ENCODE measurements around the gene SEZ6. TPM values are rescaled to one million over a fixed set of nuclear protein-coding genes. Genes with fewer than 3 reads are reported as not detected.

Gene SEZ6
- total and polyA plus RNA-seq, 2 of the 4 experiments (the other 2 are of a cell fraction): not detected

- Histone ChIP-seq H3K56ac (ENCODE audit: extremely low read depth, insufficient read depth, low read length) (no peak overlapping the region), H3K14ac (replicated peaks; ENCODE audit: low read depth, low read length) (no peak overlapping the region), H2BK120ac (ENCODE audit: low read depth, low read length) (no peak overlapping the region), H4K91ac (ENCODE audit: insufficient read depth, low read depth, low read length) (no peak overlapping the region), H3K4me2 (ENCODE audit: low read depth, low read length) (no peak overlapping the region), H3K27me3 (ENCODE audit: control insufficient read depth, insufficient read depth, low read length) (no peaks in the 10 kb centered on the region), H2AFZ (replicated peaks; ENCODE audit: low read length, poor library complexity) (no peak overlapping the region), H4K5ac (ENCODE audit: low read depth, low read length) (no peak overlapping the region), H4K20me1 (ENCODE audit: insufficient read depth, low read length) (peaks cover 40% of the 10 kb centered on the region; the same call in 1 of the 2 replicates), H2BK15ac (ENCODE audit: low read depth, low read length) (no peak overlapping the region), H3K9me3 (ENCODE audit: control insufficient read depth, insufficient read depth, low read length) (no peaks in the 10 kb centered on the region), H3K4me1 (ENCODE audit: control insufficient read depth, insufficient read depth, low read length) (peaks cover 13% of the 10 kb centered on the region), H2BK5ac (ENCODE audit: low read depth, low read length, poor library complexity, severe bottlenecking) (no peak overlapping the region), H3K18ac (ENCODE audit: low read depth, low read length) (no peak overlapping the region), H3K79me1 (ENCODE audit: low read depth in 1 of 2, low read length in 2 of 2) (peaks cover 28 to 57% of the 10 kb centered on the region in 2 experiments), H3K36me3 (ENCODE audit: control insufficient read depth, insufficient read depth, low read length) (peaks cover 75% of the 10 kb centered on the region), H2AK5ac (ENCODE audit: low read depth, low read length) (no peak overlapping the region), H4K8ac (ENCODE audit: low read depth in 2 of 2, low read length in 2 of 2) (no peak overlapping the region), H3K9me1 (ENCODE audit: insufficient read depth, low read length) (peaks cover 7% of the 10 kb centered on the region), H3K4me3 (ENCODE audit: insufficient read depth, low read depth, low read length) (no peak overlapping the region), H3K27ac (ENCODE audit: insufficient read depth, low read length) (no peak overlapping the region), H2BK20ac (ENCODE audit: low read depth, low read length) (no peak overlapping the region), H3K23ac (ENCODE audit: low read depth, low read length) (no peak overlapping the region), H3K4ac (ENCODE audit: low read depth, low read length) (no peak overlapping the region), H3K9ac (ENCODE audit: low read depth, low read length) (no peak overlapping the region), H2AK9ac (replicated peaks; ENCODE audit: low read depth, low read length, poor library complexity) (no peak overlapping the region)
- dilution Hi-C loops (cut with HindIII; ENCODE audit: low sequenced_read_pairs, unreplicated experiment): no loop called here
- no TSS peak for BruUV-seq (replicated peaks)
- intact Hi-C loops (cut with micrococcal nuclease): no loop called here
- DNase-seq (no peak), ATAC-seq (ENCODE audit: low read depth) (no peak)
- ChIA-PET CTCF (interaction anchor here (1.0 kb wide), 1 partner anchor 186 kb away, joined by 3 read pairs; no protein-coding TSS in a partner anchor), POLR2A (ENCODE audit: unreplicated experiment) (no interaction called here)
- in situ Hi-C loops (cut with MboI; ENCODE audit: low sequenced_read_pairs): no loop called here
- 100% methylated on average over 1 of the region's 6 CpGs; no CpG with 5 or more reads in 1 of the 2 experiments for WGBS, 2 experiments (ENCODE audit: extremely low coverage in 2 of 2, insufficient read length in 1 of 2)
- TF ChIP-seq FOS (IDR thresholded peaks at IDR 0.05; ENCODE audit: low read depth, low read length) (no peak), POLR2A (IDR thresholded peaks at IDR 0.05; ENCODE audit: low read depth, low read length) (no peak), SMC3 (IDR thresholded peaks at IDR 0.05; ENCODE audit: low read depth, low read length) (no peak), RFX5 (IDR thresholded peaks at IDR 0.05; ENCODE audit: low read depth, low read length) (no peak), CEBPB (IDR thresholded peaks at IDR 0.05; ENCODE audit: low read depth, low read length) (no peak), BHLHE40 (IDR thresholded peaks at IDR 0.05; ENCODE audit: low read depth, low read length) (no peak), MAFK (IDR thresholded peaks at IDR 0.05; ENCODE audit: low read depth, low read length) (no peak), CHD1 (IDR thresholded peaks at IDR 0.05; ENCODE audit: low read depth, low read length) (no peak), MXI1 (IDR thresholded peaks at IDR 0.05; ENCODE audit: borderline replicate concordance, low read depth, low read length) (no peak), RAD21 (IDR thresholded peaks at IDR 0.05; ENCODE audit: low read length) (no peak), RCOR1 (IDR thresholded peaks at IDR 0.05; ENCODE audit: insufficient replicate concordance, low read length) (no peak), MAZ (IDR thresholded peaks at IDR 0.05; ENCODE audit: borderline replicate concordance, low read depth, low read length) (no peak), NFE2L2 (IDR thresholded peaks at IDR 0.05; ENCODE audit: low read depth, low read length) (no peak), ELK1 (IDR thresholded peaks at IDR 0.05; ENCODE audit: borderline replicate concordance, low read depth, low read length) (no peak), CTCF (conservative IDR thresholded peaks at IDR 0.05; ENCODE audit: low read depth, low read length) (no peak), USF2 (IDR thresholded peaks at IDR 0.05; ENCODE audit: low read depth, low read length) (no peak)
Measured at GRCh38 chr17:28912938-28913333, 92.9 kb downstream of the SEZ6 start.
